Endodermal cell (in vitro differentiated cells): ENCODE measurements around the gene KCND1. TPM values are rescaled to one million over a fixed set of nuclear protein-coding genes. Genes with fewer than 3 reads are reported as not detected.

ENCODE experiments used
- DNase-seq: peaks from one replicate; pipeline ENCODE4 v3.0.0-alpha.2; 2017
- H3K27ac ChIP-seq: 2 replicates; pipeline ENCODE4 v1.5.1; 2013; ENCODE audit warnings: mild to moderate bottlenecking, low read depth, low read length, moderate library complexity
- H3K27me3 ChIP-seq: 2 replicates; pipeline ENCODE4 v1.6.1; 2013; ENCODE audit warnings: mild to moderate bottlenecking, low read length, moderate library complexity; ENCODE audit not compliant: insufficient read depth, control insufficient read depth, poor library complexity, severe bottlenecking
- H3K36me3 ChIP-seq: 2 replicates; pipeline ENCODE4 v1.7.0; 2013; ENCODE audit warnings: mild to moderate bottlenecking, low read length, moderate library complexity; ENCODE audit not compliant: control insufficient read depth, insufficient read depth
- H3K4me1 ChIP-seq: one replicate; pipeline ENCODE4 v1.7.0; 2013; ENCODE audit warnings: low read length; ENCODE audit not compliant: control insufficient read depth, insufficient read depth
- H3K4me3 ChIP-seq: 2 replicates; pipeline ENCODE4 v1.5.1; 2013; ENCODE audit warnings: mild to moderate bottlenecking, low read length, moderate library complexity
- H3K9ac ChIP-seq: 2 replicates; pipeline ENCODE4 v1.6.1; 2013; ENCODE audit warnings: mild to moderate bottlenecking, low read length, moderate library complexity; ENCODE audit not compliant: poor library complexity, severe bottlenecking; ENCODE audit errors: extremely low read depth
- H3K9me3 ChIP-seq: 2 replicates; pipeline ENCODE4 v1.6.1; 2013; ENCODE audit warnings: mild to moderate bottlenecking, low read length, moderate library complexity; ENCODE audit not compliant: control insufficient read depth
- H3K27ac Mint-ChIP-seq: 2 replicates; pipeline ENCODE4 v1.8.0; 2020; ENCODE audit warnings: mixed read lengths
- H3K27me3 Mint-ChIP-seq: 2 replicates; pipeline ENCODE4 v1.8.0; 2021; ENCODE audit warnings: mild to moderate bottlenecking, mixed read lengths; ENCODE audit not compliant: insufficient read depth
- H3K36me3 Mint-ChIP-seq: 2 replicates; pipeline ENCODE4 v1.8.0; 2020; ENCODE audit warnings: low read depth, mixed read lengths
- H3K4me1 Mint-ChIP-seq: 2 replicates; pipeline ENCODE4 v1.8.0; 2020; ENCODE audit warnings: mixed read lengths
- H3K4me3 Mint-ChIP-seq: 2 replicates; pipeline ENCODE4 v1.8.0; 2020; ENCODE audit warnings: mild to moderate bottlenecking, moderate library complexity, mixed read lengths
- H3K9me3 Mint-ChIP-seq: 2 replicates; pipeline ENCODE4 v1.8.0; 2020; ENCODE audit warnings: mild to moderate bottlenecking, mixed read lengths
- CTCF ChIP-seq: fragments of 200-600 bp; sonication (generic); conservative IDR thresholded peaks from 2 replicates; pipeline ENCODE4 v1.5.0; 2021; ENCODE audit warnings: antibody characterized with exemption, mild to moderate bottlenecking
- WGBS, 2 experiments: methylation state at CpG; one replicate each; pipeline versions ENCODE4 v1.1.5 to v1.1.7; 2013; ENCODE audit warnings: missing lambda C conversion rate in 2 of 2, mixed read lengths in 1 of 2; ENCODE audit not compliant: insufficient coverage in 1 of 2, insufficient read length in 1 of 2; 5-methylcytosine and 5-hydroxymethylcytosine counted together
- total RNA-seq, 2 donors: library from RNA; stranded (reverse); fragmentation: NEBNext Ultra II Directional in 1 of 2; extraction: Animal tissue kit (Norgen Biotek cat#: 25700) in 1 of 2; gene quantifications; 2 replicates in 1 of 2; 3 replicates in 1 of 2; pipeline ENCODE4 v1.2.1, GENCODE V29; 2021

The KCND1 gene
- total RNA-seq, 2 donors from 2014 or later = 3.6 to 7.0 TPM

GRCh38 chrX:48938721-48939425 lies 32.8 kb downstream of the KCND1 start:
- DNase-seq = no peak
- Mint-ChIP-seq H3K27ac (no peak overlapping the region), H3K4me1 (peaks cover 16% of the 10 kb centered on the region), H3K36me3 (peaks cover 51% of the 10 kb centered on the region), H3K27me3 (no peaks in the 10 kb centered on the region), H3K9me3 (peaks cover 67% of the 10 kb centered on the region), H3K4me3 (no peak overlapping the region)
- TF ChIP-seq CTCF = no peak
- no peaks in the 10 kb centered on the region for H3K9me3 ChIP-seq
- no peak overlapping the region for H3K9ac ChIP-seq
- no peak overlapping the region for H3K27ac ChIP-seq
- no peak overlapping the region for H3K4me3 ChIP-seq
- peaks cover 3% of the 10 kb centered on the region for H3K4me1 ChIP-seq
- 100% methylated on average over 1 of the region's 1 CpG; no CpG with 5 or more reads in 1 of the 2 experiments for WGBS, 2 experiments
- no peaks in the 10 kb centered on the region for H3K27me3 ChIP-seq
- peaks cover 42% of the 10 kb centered on the region for H3K36me3 ChIP-seq

DNA sequence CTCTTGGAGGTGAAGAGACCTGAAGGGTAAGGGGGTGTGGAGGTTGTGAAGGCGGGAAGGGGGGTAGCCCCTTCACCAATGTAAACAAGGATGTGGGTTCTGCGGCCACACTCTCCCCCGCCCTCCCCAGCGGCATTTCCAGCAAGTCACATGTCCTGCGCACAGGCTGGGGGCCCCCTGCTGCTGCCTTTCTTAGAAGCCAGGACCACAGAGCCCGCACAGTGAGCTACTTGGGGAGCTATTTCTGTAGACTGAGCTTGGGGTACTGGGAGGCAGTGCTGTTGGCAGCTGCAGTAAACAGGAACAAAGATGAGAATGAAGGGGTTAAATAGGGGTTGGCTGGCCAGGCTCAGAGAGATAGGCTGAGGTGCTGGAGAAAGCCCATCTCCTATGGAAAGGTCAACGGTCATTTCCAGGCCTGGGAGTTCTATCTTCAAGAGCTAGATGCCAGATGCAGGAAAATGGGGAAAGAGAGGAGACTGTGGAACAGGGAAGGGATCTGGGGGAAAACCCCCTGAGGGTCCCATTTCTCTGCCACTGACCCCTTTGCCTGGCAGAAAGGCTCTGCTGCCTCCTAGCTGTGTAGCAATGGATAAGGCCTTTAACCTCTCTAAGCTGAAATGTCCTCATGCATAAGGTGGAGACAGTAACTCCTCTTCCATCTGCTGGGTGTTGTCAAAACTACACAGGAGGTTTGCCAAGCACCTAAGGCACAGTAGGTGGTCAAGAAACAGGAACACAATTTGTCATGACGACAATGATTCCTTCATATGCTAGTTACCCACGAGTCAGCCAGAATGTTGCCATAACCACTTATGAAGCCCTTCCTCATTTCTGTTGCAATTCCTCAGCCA lies 34.4 kb downstream of the KCND1 start:
- Histone ChIP-seq H3K4me1 (peaks cover 3% of the 10 kb centered on the region), H3K9me3 (no peaks in the 10 kb centered on the region), H3K36me3 (peaks cover 45% of the 10 kb centered on the region), H3K4me3 (no peak overlapping the region), H3K27ac (no peak overlapping the region), H3K27me3 (no peaks in the 10 kb centered on the region), H3K9ac (no peak overlapping the region)
- peak; percentile 69 for TF ChIP-seq CTCF
- H3K4me1 Mint-ChIP-seq = peaks cover 16% of the 10 kb centered on the region
- peak; percentile 64 for DNase-seq
- no peaks in the 10 kb centered on the region for H3K27me3 Mint-ChIP-seq
- WGBS, 2 experiments = 40% methylated on average over 2 to 9 of the region's 9 CpGs
- peak overlapping the region; percentile 14 for H3K4me3 Mint-ChIP-seq
- H3K36me3 Mint-ChIP-seq = peaks cover 49% of the 10 kb centered on the region
- H3K9me3 Mint-ChIP-seq = peaks cover 64% of the 10 kb centered on the region
- peak overlapping the region; percentile 76 for H3K27ac Mint-ChIP-seq

DNA sequence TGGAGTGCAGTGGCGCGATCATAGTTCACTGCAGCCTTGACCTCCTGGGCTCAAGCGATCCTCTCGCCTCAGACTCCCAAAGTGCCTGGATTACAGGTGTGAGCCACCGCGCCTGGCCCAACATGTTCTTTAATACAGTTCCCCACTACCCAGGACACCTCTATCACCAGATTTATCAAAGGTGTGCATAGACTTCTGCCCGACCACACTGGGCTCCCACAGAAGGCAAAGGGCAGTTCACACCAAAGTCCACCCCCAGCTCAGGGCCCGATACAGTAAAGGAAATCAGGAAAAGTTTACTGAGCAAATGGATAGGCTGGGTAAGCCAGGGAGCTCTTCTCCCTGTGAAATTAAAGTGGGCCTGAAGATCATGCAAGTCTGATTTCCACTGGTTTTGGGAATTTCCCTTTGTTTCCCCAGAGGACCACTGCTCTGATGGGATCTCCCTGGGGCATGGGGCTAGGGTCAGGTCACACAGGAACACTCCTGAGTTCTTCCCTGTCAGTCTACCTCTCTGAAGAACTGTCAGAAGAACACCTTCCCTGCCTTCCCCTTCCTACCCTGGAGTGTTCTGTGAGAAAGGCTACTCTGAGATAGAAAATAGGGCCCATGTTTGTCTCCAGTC lies 35.1 kb downstream of the KCND1 start:
- no peaks in the 10 kb centered on the region for H3K9me3 ChIP-seq
- Mint-ChIP-seq H3K27ac (peak overlapping the region; percentile 44), H3K36me3 (peaks cover 47% of the 10 kb centered on the region), H3K4me3 (peak overlapping the region; percentile 14), H3K9me3 (peaks cover 60% of the 10 kb centered on the region), H3K4me1 (peaks cover 16% of the 10 kb centered on the region), H3K27me3 (no peaks in the 10 kb centered on the region)
- H3K27ac ChIP-seq = no peak overlapping the region
- H3K4me1 ChIP-seq = peaks cover 3% of the 10 kb centered on the region
- no peak overlapping the region for H3K9ac ChIP-seq
- WGBS, 2 experiments = 89% methylated on average over 8 of the region's 8 CpGs; no CpG with 5 or more reads in 1 of the 2 experiments
- TF ChIP-seq CTCF = no peak
- no peaks in the 10 kb centered on the region for H3K27me3 ChIP-seq
- no peak overlapping the region for H3K4me3 ChIP-seq
- H3K36me3 ChIP-seq = peaks cover 46% of the 10 kb centered on the region
- DNase-seq = no peak
